Stimulated activated naive B cell treated with anti-CD40 and anti-IgM and Interleukin-4, amounts not matched to agents 10 μg/mL and 1 μg/mL and 100 μg/mL, for 72 hours (primary cell): ENCODE measurements around the gene HAGHL.

Experiments
- ATAC-seq, 2 donors: fragments of 150-1000 bp; cut with Tn5 transposase; replicated peaks; 2 replicates each; pipeline ENCODE4 v1.10.0; 2021; ENCODE audit warnings: moderate library complexity in 1 of 2
- DNase-seq: peaks from one replicate; pipeline ENCODE4 v3.0.0; 2021
- H3K27ac Mint-ChIP-seq: one replicate; pipeline ENCODE4 v1.8.0; 2022; ENCODE audit warnings: mild to moderate bottlenecking, mixed read lengths
- H3K27me3 Mint-ChIP-seq, 2 donors: one replicate each; pipeline ENCODE4 v1.8.0; 2022; ENCODE audit warnings: mixed read lengths in 2 of 2
- H3K36me3 Mint-ChIP-seq, 2 donors: one replicate each; pipeline ENCODE4 v1.8.0; 2022; ENCODE audit warnings: mixed read lengths in 2 of 2, mild to moderate bottlenecking in 1 of 2
- H3K4me1 Mint-ChIP-seq, 2 donors: one replicate each; pipeline ENCODE4 v1.8.0; 2022; ENCODE audit warnings: mixed read lengths in 2 of 2, mild to moderate bottlenecking in 1 of 2
- H3K4me3 Mint-ChIP-seq, 2 donors: one replicate each; pipeline ENCODE4 v1.8.0; 2022; ENCODE audit warnings: mild to moderate bottlenecking in 2 of 2, mixed read lengths in 2 of 2, moderate library complexity in 1 of 2
- H3K9me3 Mint-ChIP-seq, 2 donors: one replicate each; pipeline ENCODE4 v1.8.0; 2022; ENCODE audit warnings: mixed read lengths in 2 of 2, mild to moderate bottlenecking in 1 of 2

The HAGHL gene

GRCh38 chr16:695355-696089 lies 31.4 kb upstream of the HAGHL start:
- ATAC-seq (peak; percentile 79 to 80), DNase-seq (peak; percentile 44)
- H3K9me3 Mint-ChIP-seq: peaks cover 2 to 5% of the 10 kb centered on the region in 2 donors
- peak overlapping the region; percentile 20 for H3K27ac Mint-ChIP-seq
- peaks cover 3 to 8% of the 10 kb centered on the region in 2 donors for H3K36me3 Mint-ChIP-seq
- peaks cover 13 to 25% of the 10 kb centered on the region in 2 donors for H3K4me1 Mint-ChIP-seq
- H3K27me3 Mint-ChIP-seq: peaks cover 17 to 61% of the 10 kb centered on the region in 2 donors
- peak overlapping the region; percentile 78 to 83 for H3K4me3 Mint-ChIP-seq

- H3K27me3 Mint-ChIP-seq: peaks cover 33 to 74% of the 10 kb centered on the region in 2 donors
- no peak for DNase-seq
Measured at GRCh38 chr16:698911-699671, 27.8 kb upstream of the HAGHL start.

GRCh38 chr16:700684-701584 lies 26.0 kb upstream of the HAGHL start:
- Mint-ChIP-seq H3K36me3 (peaks cover 0 to 3% of the 10 kb centered on the region in 2 donors), H3K9me3 (no peaks in the 10 kb centered on the region), H3K4me3 (no peak overlapping the region), H3K27ac (no peak overlapping the region), H3K27me3 (peaks cover 27 to 74% of the 10 kb centered on the region in 2 donors), H3K4me1 (peaks cover under 1 to 5% of the 10 kb centered on the region in 2 donors)
- ATAC-seq (peak; percentile 48 to 74), DNase-seq (no peak)

More at GRCh38 chr16:698911-699671, 27.8 kb upstream of the HAGHL start:
- Mint-ChIP-seq H3K4me1 (peaks cover 10 to 11% of the 10 kb centered on the region in 2 donors), H3K4me3 (no peak overlapping the region), H3K36me3 (peaks cover 3% of the 10 kb centered on the region in 2 donors), H3K9me3 (no peaks in the 10 kb centered on the region), H3K27ac (no peak overlapping the region)
- no peak for ATAC-seq

GRCh38 chr16:702341-702740 lies 24.6 kb upstream of the HAGHL start:
- peaks cover 6 to 7% of the 10 kb centered on the region in 2 donors for H3K4me1 Mint-ChIP-seq
- peaks cover 39 to 74% of the 10 kb centered on the region in 2 donors for H3K27me3 Mint-ChIP-seq
- H3K36me3 Mint-ChIP-seq: peaks cover 0 to 3% of the 10 kb centered on the region in 2 donors
- H3K9me3 Mint-ChIP-seq: no peaks in the 10 kb centered on the region
- ATAC-seq (no peak), DNase-seq (no peak)
- no peak overlapping the region for H3K4me3 Mint-ChIP-seq
- no peak overlapping the region for H3K27ac Mint-ChIP-seq

GRCh38 chr16:703406-703805 lies 23.5 kb upstream of the HAGHL start:
- no peak for ATAC-seq
- Mint-ChIP-seq H3K4me3 (no peak overlapping the region), H3K9me3 (no peaks in the 10 kb centered on the region), H3K36me3 (peaks cover 0 to 3% of the 10 kb centered on the region in 2 donors), H3K27me3 (peaks cover 49 to 76% of the 10 kb centered on the region in 2 donors), H3K27ac (no peak overlapping the region), H3K4me1 (peaks cover 7 to 11% of the 10 kb centered on the region in 2 donors)
- DNase-seq: no peak

GRCh38 chr16:704047-704446 lies 22.9 kb upstream of the HAGHL start:
- Mint-ChIP-seq H3K36me3 (peaks cover 0 to 3% of the 10 kb centered on the region in 2 donors), H3K27ac (no peak overlapping the region), H3K4me1 (peaks cover 7 to 11% of the 10 kb centered on the region in 2 donors), H3K4me3 (no peak overlapping the region), H3K27me3 (peaks cover 54 to 79% of the 10 kb centered on the region in 2 donors), H3K9me3 (no peaks in the 10 kb centered on the region)
- no peak for ATAC-seq
- no peak for DNase-seq

- Mint-ChIP-seq H3K27ac (peak overlapping the region; percentile 51), H3K4me1 (peaks cover 7 to 11% of the 10 kb centered on the region in 2 donors), H3K27me3 (peaks cover 61 to 81% of the 10 kb centered on the region in 2 donors), H3K36me3 (peaks cover 0 to 3% of the 10 kb centered on the region in 2 donors), H3K9me3 (no peaks in the 10 kb centered on the region), H3K4me3 (peak overlapping the region; percentile 50 to 58)
- ATAC-seq (no peak), DNase-seq (no peak)
Measured at GRCh38 chr16:704552-705380, 22.1 kb upstream of the HAGHL start.

- peak within 1 kb of the TSS in 1 of 2 donors; percentile 21 for H3K4me3 Mint-ChIP-seq
- H3K27ac Mint-ChIP-seq: no peak within 1 kb of the TSS
Measured at GRCh38 chr16:705431-706188, 21.3 kb upstream of the HAGHL start, which contains the start of gene FBXL16. Gene FBXL16 (minus strand): TSS chr16:705801. CDS start chr16:697405, 8,396 bp downstream.

GRCh38 chr16:706189-707061 lies 20.5 kb upstream of the HAGHL start:
- Mint-ChIP-seq H3K4me3 (peak overlapping the region in 1 of 2 donors; percentile 21), H3K27ac (no peak overlapping the region), H3K9me3 (no peaks in the 10 kb centered on the region), H3K4me1 (peaks cover 7 to 11% of the 10 kb centered on the region in 2 donors), H3K36me3 (peaks cover 0 to 3% of the 10 kb centered on the region in 2 donors), H3K27me3 (peaks cover 64 to 84% of the 10 kb centered on the region in 2 donors)
- ATAC-seq (no peak), DNase-seq (no peak)

More at GRCh38 chr16:705431-706188, 21.3 kb upstream of the HAGHL start, which contains the start of gene FBXL16:
- Mint-ChIP-seq H3K9me3 (no peaks in the 10 kb centered on the region), H3K36me3 (peaks cover 0 to 3% of the 10 kb centered on the region in 2 donors), H3K27me3 (peaks cover 68 to 82% of the 10 kb centered on the region in 2 donors), H3K4me1 (peaks cover 7 to 11% of the 10 kb centered on the region in 2 donors)
- ATAC-seq: no peak
- DNase-seq: no peak

GRCh38 chr16:707062-707538 lies 19.8 kb upstream of the HAGHL start:
- DNase-seq: no peak
- Mint-ChIP-seq H3K27ac (no peak overlapping the region), H3K4me3 (no peak overlapping the region), H3K4me1 (peaks cover 7 to 11% of the 10 kb centered on the region in 2 donors), H3K36me3 (peaks cover 0 to 3% of the 10 kb centered on the region in 2 donors), H3K27me3 (peaks cover 57 to 81% of the 10 kb centered on the region in 2 donors), H3K9me3 (no peaks in the 10 kb centered on the region)
- ATAC-seq: no peak

GRCh38 chr16:708019-708418 lies 18.9 kb upstream of the HAGHL start:
- DNase-seq (no peak), ATAC-seq (no peak)
- H3K36me3 Mint-ChIP-seq: no peaks in the 10 kb centered on the region
- H3K4me3 Mint-ChIP-seq: no peak overlapping the region
- H3K9me3 Mint-ChIP-seq: no peaks in the 10 kb centered on the region
- H3K4me1 Mint-ChIP-seq: peaks cover 4 to 11% of the 10 kb centered on the region in 2 donors
- peaks cover 53 to 78% of the 10 kb centered on the region in 2 donors for H3K27me3 Mint-ChIP-seq
- H3K27ac Mint-ChIP-seq: no peak overlapping the region
